ENCODE measurements around the gene ADAM15.

DNA sequence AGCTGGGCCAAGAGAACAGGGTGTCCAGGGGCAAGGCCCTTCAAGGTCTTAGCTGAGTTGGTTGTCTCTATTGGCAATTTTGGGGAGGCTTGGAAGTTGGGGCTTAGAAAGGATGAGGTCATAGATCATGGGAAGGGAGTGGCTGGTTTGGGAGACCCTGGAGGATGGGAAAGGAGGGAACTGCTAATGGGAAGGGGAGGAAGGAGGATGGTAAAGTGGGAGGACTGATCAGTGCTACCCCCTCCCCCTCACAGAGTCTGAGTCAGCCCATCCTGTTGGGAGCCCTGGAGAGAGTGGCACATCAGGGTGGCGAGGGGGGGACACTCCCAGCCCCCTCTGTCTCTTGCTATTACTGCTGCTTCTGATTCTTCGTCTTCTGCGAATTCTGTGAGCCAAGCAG is 17.5 kb downstream of the ADAM15 start:
- no peak for TF ChIP-seq POLR2A (IDR thresholded peaks at IDR 0.05; ENCODE audit: extremely low read depth, insufficient read length)
- TF ChIP-seq, protein P1, sequence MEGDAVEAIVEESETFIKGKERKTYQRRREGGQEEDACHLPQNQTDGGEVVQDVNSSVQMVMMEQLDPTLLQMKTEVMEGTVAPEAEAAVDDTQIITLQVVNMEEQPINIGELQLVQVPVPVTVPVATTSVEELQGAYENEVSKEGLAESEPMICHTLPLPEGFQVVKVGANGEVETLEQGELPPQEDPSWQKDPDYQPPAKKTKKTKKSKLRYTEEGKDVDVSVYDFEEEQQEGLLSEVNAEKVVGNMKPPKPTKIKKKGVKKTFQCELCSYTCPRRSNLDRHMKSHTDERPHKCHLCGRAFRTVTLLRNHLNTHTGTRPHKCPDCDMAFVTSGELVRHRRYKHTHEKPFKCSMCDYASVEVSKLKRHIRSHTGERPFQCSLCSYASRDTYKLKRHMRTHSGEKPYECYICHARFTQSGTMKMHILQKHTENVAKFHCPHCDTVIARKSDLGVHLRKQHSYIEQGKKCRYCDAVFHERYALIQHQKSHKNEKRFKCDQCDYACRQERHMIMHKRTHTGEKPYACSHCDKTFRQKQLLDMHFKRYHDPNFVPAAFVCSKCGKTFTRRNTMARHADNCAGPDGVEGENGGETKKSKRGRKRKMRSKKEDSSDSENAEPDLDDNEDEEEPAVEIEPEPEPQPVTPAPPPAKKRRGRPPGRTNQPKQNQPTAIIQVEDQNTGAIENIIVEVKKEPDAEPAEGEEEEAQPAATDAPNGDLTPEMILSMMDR (IDR thresholded peaks at IDR 0.05; ENCODE audit: low read depth, low read length): no peak
